ENCODE measurements around the gene ARFGEF3.

Gene ARFGEF3

DNA sequence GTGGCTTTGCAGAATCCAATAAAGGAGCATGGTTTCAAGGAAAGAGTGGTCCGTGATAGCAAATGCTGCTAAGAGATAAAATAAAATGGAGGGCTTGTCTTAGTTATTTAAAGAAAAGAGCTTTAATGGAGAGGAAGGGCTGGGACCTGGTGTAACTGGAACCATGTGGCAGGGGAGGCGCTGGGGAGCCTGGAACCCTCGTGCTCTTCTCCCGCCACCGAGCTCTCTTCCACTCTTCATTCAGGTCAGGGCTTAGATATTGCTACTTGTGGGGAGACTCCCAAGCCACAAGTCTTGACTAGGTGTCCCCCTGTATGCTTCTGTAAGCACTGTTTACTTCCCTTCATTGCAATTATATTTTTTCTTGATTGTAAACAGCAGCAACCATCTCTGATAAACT is 15.2 kb upstream of the ARFGEF3 start:
- no peak overlapping the region for H3K27ac ChIP-seq
- no peak for TF ChIP-seq ZFX (IDR thresholded peaks at IDR 0.05; ENCODE audit: borderline replicate concordance)
- TF ChIP-seq, protein P1, sequence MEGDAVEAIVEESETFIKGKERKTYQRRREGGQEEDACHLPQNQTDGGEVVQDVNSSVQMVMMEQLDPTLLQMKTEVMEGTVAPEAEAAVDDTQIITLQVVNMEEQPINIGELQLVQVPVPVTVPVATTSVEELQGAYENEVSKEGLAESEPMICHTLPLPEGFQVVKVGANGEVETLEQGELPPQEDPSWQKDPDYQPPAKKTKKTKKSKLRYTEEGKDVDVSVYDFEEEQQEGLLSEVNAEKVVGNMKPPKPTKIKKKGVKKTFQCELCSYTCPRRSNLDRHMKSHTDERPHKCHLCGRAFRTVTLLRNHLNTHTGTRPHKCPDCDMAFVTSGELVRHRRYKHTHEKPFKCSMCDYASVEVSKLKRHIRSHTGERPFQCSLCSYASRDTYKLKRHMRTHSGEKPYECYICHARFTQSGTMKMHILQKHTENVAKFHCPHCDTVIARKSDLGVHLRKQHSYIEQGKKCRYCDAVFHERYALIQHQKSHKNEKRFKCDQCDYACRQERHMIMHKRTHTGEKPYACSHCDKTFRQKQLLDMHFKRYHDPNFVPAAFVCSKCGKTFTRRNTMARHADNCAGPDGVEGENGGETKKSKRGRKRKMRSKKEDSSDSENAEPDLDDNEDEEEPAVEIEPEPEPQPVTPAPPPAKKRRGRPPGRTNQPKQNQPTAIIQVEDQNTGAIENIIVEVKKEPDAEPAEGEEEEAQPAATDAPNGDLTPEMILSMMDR (IDR thresholded peaks at IDR 0.05): no peak

DNA sequence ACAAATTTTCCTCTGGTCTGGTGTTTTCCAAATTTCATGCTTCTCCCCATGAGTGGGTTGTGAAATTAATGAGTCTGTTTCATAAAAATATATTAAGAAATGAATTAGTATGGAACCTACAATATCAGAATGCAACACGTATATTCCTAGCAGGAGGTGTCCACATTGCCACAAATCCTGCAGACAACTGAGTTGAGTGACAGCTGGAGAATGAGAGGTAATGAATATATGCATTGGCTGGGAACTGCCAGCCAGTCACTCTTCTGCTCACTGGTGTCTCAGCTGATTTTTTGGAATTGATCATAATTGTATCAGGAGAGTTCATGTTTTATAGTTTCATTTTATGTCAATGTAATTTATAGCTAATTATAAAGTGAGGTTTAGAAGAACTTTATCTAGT is 6.3 kb upstream of the ARFGEF3 start:
- TF ChIP-seq, protein P1 (IDR thresholded peaks at IDR 0.05): no peak
- no peak for TF ChIP-seq ZFX (IDR thresholded peaks at IDR 0.05; ENCODE audit: borderline replicate concordance)
- no peak overlapping the region for H3K27ac ChIP-seq

DNA sequence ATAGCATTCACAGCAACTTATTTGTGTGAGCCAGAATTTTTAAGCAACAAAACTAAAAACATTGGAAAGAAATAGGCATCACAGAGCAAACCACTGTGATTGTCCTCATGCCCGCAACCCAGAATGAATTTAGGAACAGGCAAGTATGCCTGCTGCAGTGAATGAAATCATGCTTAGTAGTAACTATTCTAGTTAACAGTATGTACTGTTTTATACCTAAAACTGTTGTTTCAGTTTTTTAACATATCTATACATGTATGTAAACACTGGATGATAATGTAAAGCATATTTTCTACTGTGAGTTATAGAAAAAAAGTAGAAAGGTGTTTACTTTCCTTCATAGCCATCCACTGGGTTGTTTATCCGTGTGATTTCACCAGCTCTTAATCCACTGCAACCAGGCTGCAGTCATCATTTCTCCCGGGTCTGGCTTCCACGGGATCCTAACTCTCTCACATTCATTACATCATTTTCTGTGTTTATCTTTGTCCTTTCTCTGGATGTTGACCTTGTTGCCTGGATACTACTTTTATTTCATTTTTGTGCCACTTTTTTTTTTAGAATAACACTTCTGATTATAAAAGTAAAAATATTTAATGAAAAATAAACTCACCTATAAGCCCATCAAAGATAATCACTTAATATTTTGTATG is 3.6 kb upstream of the ARFGEF3 start:
- no peak for TF ChIP-seq ZFX (IDR thresholded peaks at IDR 0.05; ENCODE audit: borderline replicate concordance)
- TF ChIP-seq, protein P1 (IDR thresholded peaks at IDR 0.05): no peak

DNA sequence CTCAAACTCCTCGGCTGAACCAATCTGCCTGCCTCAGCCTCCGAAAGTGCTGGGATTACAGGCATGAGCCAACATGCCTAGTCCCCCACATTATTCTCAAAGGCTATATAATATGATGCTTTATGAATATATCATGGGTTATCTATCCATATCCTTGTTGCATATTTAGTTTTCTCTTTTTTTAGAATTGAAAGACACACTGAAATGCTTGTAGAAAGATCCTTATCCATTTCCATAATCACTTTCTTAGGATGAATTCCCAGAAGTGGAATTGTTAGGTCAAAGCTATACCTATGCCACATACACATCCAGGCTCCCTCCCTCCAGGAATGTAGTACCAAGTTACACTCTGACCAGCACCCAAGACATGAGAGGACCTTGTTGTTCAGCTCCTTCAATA is 2.5 kb upstream of the ARFGEF3 start:
- TF ChIP-seq, protein P1 (IDR thresholded peaks at IDR 0.05): no peak
- TF ChIP-seq ZFX (IDR thresholded peaks at IDR 0.05; ENCODE audit: borderline replicate concordance): no peak
- H3K27ac ChIP-seq: no peak overlapping the region

More for the DNA sequence above, 3.6 kb upstream of the ARFGEF3 start:
- peak overlapping the region; percentile 33 for H3K27ac ChIP-seq

DNA sequence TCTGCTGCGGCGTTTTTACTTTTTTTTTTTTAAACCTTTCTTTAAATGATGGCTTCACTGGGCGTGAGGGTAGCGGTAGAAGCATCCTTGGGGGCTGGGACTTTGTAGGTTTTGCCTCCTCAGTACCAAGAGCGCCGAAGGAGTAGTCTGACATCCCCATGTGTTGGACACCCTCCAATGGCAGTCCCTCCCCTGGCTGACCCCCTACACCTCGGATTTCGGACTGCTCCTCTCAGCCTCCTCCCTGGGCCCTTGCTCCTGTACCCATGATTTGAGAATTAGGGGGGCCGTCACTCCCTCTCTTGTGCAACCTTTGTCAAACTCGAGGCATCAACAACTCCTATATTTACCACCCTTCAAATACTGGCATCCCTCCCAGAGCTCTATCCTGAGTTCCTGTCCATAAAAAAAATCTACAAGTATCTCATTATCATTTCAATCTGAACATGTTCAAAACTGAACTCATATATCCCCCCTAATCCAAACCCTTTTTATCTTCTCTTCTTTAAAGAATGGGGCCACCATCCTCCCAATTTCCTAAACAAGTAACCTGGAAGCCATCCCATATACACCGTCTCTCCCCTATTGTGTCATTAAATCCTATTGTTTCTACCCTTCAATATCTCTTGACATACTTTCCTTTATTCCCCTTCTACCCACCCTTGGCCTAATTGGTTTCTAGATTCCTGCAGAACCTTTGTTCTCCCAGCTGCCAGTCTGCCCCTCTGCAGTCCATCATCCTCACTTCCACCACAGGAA is 1.2 kb upstream of the ARFGEF3 start:
- H3K27ac ChIP-seq: peak overlapping the region; percentile 84
- no peak for TF ChIP-seq ZFX (IDR thresholded peaks at IDR 0.05; ENCODE audit: borderline replicate concordance)
- TF ChIP-seq, protein P1 (IDR thresholded peaks at IDR 0.05): no peak

DNA sequence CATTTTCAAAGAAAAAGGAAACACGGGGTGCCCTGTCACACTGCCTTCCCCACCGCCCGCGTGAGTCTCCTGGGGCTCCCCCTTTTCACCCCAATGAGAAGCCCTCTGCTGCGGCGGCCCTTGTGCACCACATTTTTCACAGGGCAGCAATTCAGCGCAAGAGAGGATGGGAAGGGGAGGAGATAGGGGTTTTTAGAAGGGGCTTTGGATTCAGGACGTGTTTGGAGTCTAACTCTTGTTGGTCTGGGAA is 726 bp upstream of the ARFGEF3 start:
- H3K27ac ChIP-seq: peak overlapping the region; percentile 84
- TF ChIP-seq, protein P1 (IDR thresholded peaks at IDR 0.05): no peak
- TF ChIP-seq ZFX (IDR thresholded peaks at IDR 0.05; ENCODE audit: borderline replicate concordance): no peak

Measured in 22Rv1 (cell line).